ENCODE data around the gene ARID3C. TPM values are rescaled to one million over a fixed set of nuclear protein-coding genes. Genes with fewer than 3 reads are reported as not detected.

Gene ARID3C
- total RNA-seq, 4 donors from 2014 or later, result 0.23 to 0.34 TPM; not detected in 2

- TF ChIP-seq CTCF (IDR thresholded peaks at IDR 0.05) (no peak), POLR2A (IDR thresholded peaks at IDR 0.05) (no peak)
- H3K4me3 ChIP-seq (ENCODE audit: low read depth, poor library complexity, severe bottlenecking), result no peak overlapping the region
- 30 to 33% methylated on average over 15 to 16 of the region's 16 CpGs for WGBS, 2 donors
- DNase-seq (ENCODE audit: low spot score in 2 of 2), result no peak
- intact Hi-C loops (cut with DNase I; ENCODE audit: low total_unique reads), result loop anchor here (5.0 to 10.0 kb wide), 2 partner anchors 40 to 157 kb away; no protein-coding TSS in a partner anchor
These were observed 36.7 kb downstream of the ARID3C start for GRCh38 chr9:34591917-34592866.

GRCh38 chr9:34591248-34591916 lies 37.5 kb downstream of the ARID3C start:
- TF ChIP-seq CTCF (IDR thresholded peaks at IDR 0.05) (peak in 1 of 3 donors; percentile 66), POLR2A (IDR thresholded peaks at IDR 0.05) (no peak)
- DNase-seq (ENCODE audit: low spot score in 2 of 2), result peak; percentile 80 to 97
- 4 to 7% methylated on average over 36 to 50 of the region's 60 CpGs for WGBS, 2 donors
- peak overlapping the region; percentile 31 for H3K4me3 ChIP-seq (ENCODE audit: low read depth, poor library complexity, severe bottlenecking)
- intact Hi-C loops (cut with DNase I; ENCODE audit: low total_unique reads), result loop anchor here (5.0 to 10.0 kb wide), 2 partner anchors 39 to 157 kb away; no protein-coding TSS in a partner anchor

GRCh38 chr9:34590381-34591247 lies 38.3 kb downstream of the ARID3C start:
- intact Hi-C loops (cut with DNase I; ENCODE audit: low total_unique reads), result loop anchor here (5.0 to 10.0 kb wide), 2 partner anchors 38 to 156 kb away; no protein-coding TSS in a partner anchor
- 12 to 17% methylated on average over 28 to 40 of the region's 40 CpGs for WGBS, 2 donors
- H3K4me3 ChIP-seq (ENCODE audit: low read depth, poor library complexity, severe bottlenecking), result peak overlapping the region; percentile 44
- peak; percentile 42 to 90 for DNase-seq (ENCODE audit: low spot score in 2 of 2)
- TF ChIP-seq CTCF (IDR thresholded peaks at IDR 0.05), result no peak
- TF ChIP-seq POLR2A (IDR thresholded peaks at IDR 0.05), result no peak

- H3K4me3 ChIP-seq (ENCODE audit: low read depth, poor library complexity, severe bottlenecking), result peak within 1 kb of the TSS; percentile 44
- intact Hi-C loops (cut with DNase I; ENCODE audit: low total_unique reads), result loop anchor here (5.0 to 10.0 kb wide), 2 partner anchors 38 to 155 kb away; no protein-coding TSS in a partner anchor
- TF ChIP-seq POLR2A (IDR thresholded peaks at IDR 0.05) (no peak), CTCF (IDR thresholded peaks at IDR 0.05) (no peak)
- DNase-seq (ENCODE audit: low spot score in 2 of 2), result peak in 1 of 2 donors; percentile 88
- WGBS, 2 donors, result 1 to 2% methylated on average over 32 to 66 of the region's 104 CpGs
These were observed 39.1 kb downstream of the ARID3C start, which contains the start of gene CNTFR for GRCh38 chr9:34589636-34590380. Gene CNTFR (minus strand): TSS chr9:34589724. CDS start chr9:34568981, 20,743 bp downstream.
